ENCODE data around the gene CLEC14A. TPM values are rescaled to one million over a fixed set of nuclear protein-coding genes. Genes with fewer than 3 reads are reported as not detected.

The CLEC14A gene
- 2.7 and 5.5 TPM in 2 replicates for total RNA-seq

GRCh38 chr14:38255673-38256532 lies at the start of gene CLEC14A:
Gene CLEC14A (minus strand): TSS chr14:38256093. CDS start chr14:38256022, 71 bp downstream.

DNA sequence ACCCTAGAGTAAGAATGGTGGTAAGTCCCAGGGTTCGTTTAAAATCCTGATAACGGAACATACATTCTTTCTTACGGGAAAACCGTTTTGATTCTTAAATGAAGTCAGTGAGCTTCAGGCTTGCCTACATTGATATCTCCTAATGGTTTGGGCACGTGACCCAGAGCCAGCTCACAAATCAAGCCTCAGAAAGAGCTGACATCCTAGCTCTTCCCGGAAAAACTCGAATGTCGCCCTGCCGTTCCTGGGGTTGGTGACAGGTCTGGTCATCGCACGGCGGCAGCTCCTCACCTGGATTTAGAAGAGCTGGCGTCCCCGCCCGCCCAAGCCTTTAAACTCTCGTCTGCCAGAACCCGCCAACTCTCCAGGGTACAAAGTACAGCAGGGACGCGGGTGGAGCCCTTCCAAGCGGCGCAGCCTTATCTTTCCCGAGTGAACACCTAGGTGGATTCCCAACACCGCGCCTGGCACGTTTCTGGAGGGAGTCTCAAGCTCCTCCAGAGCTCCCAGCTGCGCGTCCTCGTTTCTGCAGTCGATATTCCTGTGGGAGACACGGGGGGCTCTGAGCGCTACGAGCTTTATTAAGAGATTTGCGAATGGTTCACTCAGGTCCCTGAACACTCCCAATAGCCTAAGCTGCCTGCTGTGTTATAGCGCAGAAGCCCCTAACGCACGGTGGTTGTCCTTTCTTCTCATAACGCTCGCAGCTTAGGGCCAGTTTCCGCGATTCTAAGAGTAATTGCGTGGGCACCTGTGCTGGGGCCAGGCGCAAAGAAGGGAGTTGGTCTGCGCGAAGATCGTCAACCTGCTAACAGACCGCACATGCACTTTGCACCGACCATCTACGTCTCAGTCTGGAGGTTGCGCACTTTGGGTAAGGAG lies 47.9 kb downstream of the CLEC14A start, which contains the start of gene SSTR1:
TSS of gene SSTR1 (plus strand) at position 169 of the 882 bp plus-strand sequence. CDS start 1,486 bp downstream, outside the sequence.

Other genes with a start within 250 kb of the CLEC14A start
- gene SSTR1, start 48.2 kb downstream of the CLEC14A start, total RNA-seq: 3.5 TPM in 2 replicates